Esophagus squamous epithelium (tissue), 4 donors: ENCODE measurements around the gene L1CAM.

ENCODE experiments used
- CTCF ChIP-seq, 6 experiments: fragments of 450-650 bp in 4 of 6; fragments of 200-600 bp in 2 of 6; sonication (generic) in 2 of 6; IDR thresholded peaks; one replicate each; pipeline ENCODE4 v1.5.1; 2016 to 2019; ENCODE audit warnings: antibody characterized with exemption in 6 of 6, mild to moderate bottlenecking in 4 of 6, moderate library complexity in 4 of 6
- POLR2A ChIP-seq, 4 donors: fragments of 450-650 bp; IDR thresholded peaks; one replicate each; pipeline ENCODE4 v1.6.1; 2017; ENCODE audit warnings: antibody characterized with exemption in 4 of 4, mild to moderate bottlenecking in 4 of 4, moderate library complexity in 3 of 4

GRCh38 chrX:153901753-153902140 lies 15.8 kb upstream of the L1CAM start:
- TF ChIP-seq CTCF (IDR thresholded peaks at IDR 0.05) = no peak
- no peak for TF ChIP-seq POLR2A (IDR thresholded peaks at IDR 0.05)
